K562 (cell line): ENCODE results near the gene RPTOR. TPM values are rescaled to one million over a fixed set of nuclear protein-coding genes. Genes with fewer than 3 reads are reported as not detected.

ENCODE experiments used
- BCL6 ChIP-seq: fragments of 250-450 bp; sonication (Bioruptor Pico); IDR thresholded peaks from 2 replicates; pipeline ENCODE4 v1.4.0; 2020
- CBX3 ChIP-seq, 2 experiments: IDR thresholded peaks; 1 replicate in 1 of 2; 2 replicates in 1 of 2; pipeline ENCODE4 v1.6.1; 2012; ENCODE audit warnings: inconsistent platforms in 2 of 2, low read length in 2 of 2, borderline replicate concordance in 1 of 2, control low read depth in 1 of 2
- GTF2F1 ChIP-seq: IDR thresholded peaks from 2 replicates; pipeline ENCODE4 v1.6.1; 2011; ENCODE audit warnings: low read depth, low read length, improper control_type of control experiment
- KDM4B ChIP-seq, 2 experiments: fragments of 450-650 bp in 1 of 2; sonication (generic) in 1 of 2; IDR thresholded peaks; 2 replicates each; pipeline ENCODE4 v1.6.1; 2016 to 2017; ENCODE audit warnings: borderline replicate concordance in 2 of 2, antibody characterized with exemption in 1 of 2, low read depth in 1 of 2, mild to moderate bottlenecking in 1 of 2
- KDM5B ChIP-seq: fragments of 200-600 bp; sonication (generic); IDR thresholded peaks from 2 replicates; pipeline ENCODE4 v1.6.1; 2012; ENCODE audit warnings: low read depth, mild to moderate bottlenecking, moderate library complexity, low read length, control low read depth, inconsistent platforms; ENCODE audit not compliant: insufficient replicate concordance
- KHSRP ChIP-seq: fragments of 450-650 bp; IDR thresholded peaks from 2 replicates; pipeline ENCODE4 v1.6.1; 2017
- MYBL2 ChIP-seq, 2 experiments: fragments of 450-650 bp in 1 of 2; sonication (generic) in 1 of 2; formaldehyde crosslinking in 1 of 2; IDR thresholded peaks; 2 replicates each; pipeline versions ENCODE4 v1.6.1 to v1.8.1; 2017 to 2022; ENCODE audit warnings: borderline replicate concordance in 1 of 2, inconsistent platforms in 1 of 2, low read depth in 1 of 2, mild to moderate bottlenecking in 1 of 2, missing genetic modification reagents in 1 of 2, moderate library complexity in 1 of 2
- NCOR1 ChIP-seq: fragments of 450-650 bp; IDR thresholded peaks from 2 replicates; pipeline ENCODE4 v1.6.1; 2016; ENCODE audit warnings: mild to moderate bottlenecking, moderate library complexity
- PTTG1 ChIP-seq: fragments of 450-650 bp; IDR thresholded peaks from 2 replicates; pipeline ENCODE4 v1.6.1; 2016; ENCODE audit warnings: low read depth, mild to moderate bottlenecking, missing genetic modification characterization, missing compliant biosample characterization
- ZBTB8A ChIP-seq: fragments of 450-650 bp; IDR thresholded peaks from 2 replicates; pipeline ENCODE4 v1.6.1; 2018; ENCODE audit warnings: mild to moderate bottlenecking, moderate library complexity; ENCODE audit not compliant: partially characterized antibody
- ZEB2 ChIP-seq: fragments of 450-650 bp; IDR thresholded peaks from 2 replicates; pipeline ENCODE4 v1.6.1; 2016
- ZKSCAN1 ChIP-seq: fragments of 150-350 bp; IDR thresholded peaks from 2 replicates; pipeline ENCODE4 v1.6.1; 2016; ENCODE audit warnings: low read depth, low read length
- ZKSCAN3 ChIP-seq: fragments of 250-450 bp; sonication (Bioruptor Pico); IDR thresholded peaks from 2 replicates; pipeline ENCODE4 v1.4.0; 2020
- ZNF431 ChIP-seq: sonication (generic); formaldehyde crosslinking; IDR thresholded peaks from 2 replicates; pipeline ENCODE4 v1.8.0; 2022; ENCODE audit warnings: mild to moderate bottlenecking, missing genetic modification reagents
- polyA plus RNA-seq, 8 experiments: library from polyadenylated mRNA; depleted of rRNA in 4 of 8; stranded (reverse) in 5 of 8; unstranded in 3 of 8; fragments of >200 nt; fragmentation: Nextera tagmentation in 2 of 8; fragmentation: Illumina TruSeq in 1 of 8; extraction: Ambion mirVana in 2 of 8; extraction: Trizol in 1 of 8; gene quantifications; 2 replicates each; pipeline versions ENCODE4 v1.2.1 to v1.2.3, GENCODE V29; 2011 to 2014; ENCODE audit warnings: inconsistent platforms in 1 of 8, missing spikeins in 1 of 8
- total RNA-seq, 7 experiments: library from RNA; depleted of rRNA in 6 of 7; stranded (reverse); fragments of >200 nt in 6 of 7; fragmentation: Illumina TruSeq in 2 of 7; extraction: Trizol in 2 of 7; gene quantifications; 2 replicates each; pipeline versions ENCODE4 v1.2.1 to v1.2.3, GENCODE V29; 2011 to 2021; ENCODE audit warnings: low replicate concordance in 1 of 7
- TF ChIP-seq, protein P1 (sequence below): fragments of 250-450 bp; sonication (Bioruptor Pico); IDR thresholded peaks from 2 replicates; pipeline ENCODE4 v1.8.0; 2022; ENCODE audit warnings: inconsistent platforms, mild to moderate bottlenecking, moderate library complexity, borderline replicate concordance
- TF ChIP-seq, protein P2 (sequence below): fragments of 250-450 bp; sonication (Bioruptor Pico); IDR thresholded peaks from 2 replicates; pipeline ENCODE4 v1.8.0; 2022; ENCODE audit warnings: inconsistent platforms
- TF ChIP-seq, protein P3 (sequence below): fragments of 250-450 bp; sonication (Bioruptor Pico); IDR thresholded peaks from 2 replicates; pipeline ENCODE4 v1.4.0; 2020; ENCODE audit warnings: mild to moderate bottlenecking, moderate library complexity, borderline replicate concordance
- TF ChIP-seq, protein P4 (sequence below): IDR thresholded peaks from 3 replicates; pipeline ENCODE4 v1.6.1; 2011; ENCODE audit warnings: borderline replicate concordance, mild to moderate bottlenecking, moderate library complexity; ENCODE audit not compliant: insufficient read length; ENCODE audit errors: extremely low read depth

Gene RPTOR
- total and polyA plus RNA-seq, 9 of the 15 experiments (the other 6 are each of a cell fraction or from before 2014, with no cell fraction given), result 0.24 to 54.1 (median 10.2) TPM

DNA sequence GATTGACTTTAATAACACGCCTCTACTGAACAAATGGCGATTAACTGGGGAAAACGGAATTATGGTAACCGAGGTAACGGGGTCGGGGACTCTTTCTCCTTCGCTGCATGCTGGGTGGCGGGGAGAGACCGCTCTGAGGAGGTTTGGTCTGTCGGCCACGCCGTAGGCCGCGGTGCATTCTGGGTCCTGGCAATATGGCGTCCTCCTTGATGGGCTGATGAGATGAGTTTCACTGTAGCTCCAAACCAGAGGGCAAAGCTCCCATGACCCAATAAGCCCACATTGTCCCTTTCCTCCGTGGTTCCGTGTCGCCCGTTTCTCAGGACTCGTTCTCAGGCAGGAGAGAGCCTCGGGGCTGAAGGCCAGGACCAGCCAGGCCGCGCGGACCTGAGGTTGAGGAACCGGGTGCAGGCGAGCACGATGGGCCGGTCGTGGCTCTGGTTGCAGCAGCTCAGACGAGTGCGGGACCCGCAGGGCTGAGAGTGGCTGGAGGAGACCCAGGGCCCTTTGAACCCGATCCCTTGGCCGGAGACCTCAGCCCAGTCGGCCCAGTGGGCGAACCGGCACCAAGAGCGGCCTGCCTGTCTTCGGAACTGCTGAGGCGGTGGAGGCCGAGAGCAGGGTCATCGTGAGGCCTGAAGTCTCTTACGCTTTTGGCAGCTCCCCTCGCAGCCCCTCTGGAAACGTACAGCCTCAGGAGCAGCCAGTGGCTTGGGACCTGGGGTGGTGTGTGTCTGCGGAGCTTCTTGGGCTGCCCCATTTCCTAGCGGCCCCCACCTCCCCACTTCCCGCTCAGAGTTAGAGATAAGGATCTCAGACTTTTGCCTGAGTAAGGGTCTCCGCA is at the start of gene RPTOR (continued):
- TF ChIP-seq, protein P1, sequence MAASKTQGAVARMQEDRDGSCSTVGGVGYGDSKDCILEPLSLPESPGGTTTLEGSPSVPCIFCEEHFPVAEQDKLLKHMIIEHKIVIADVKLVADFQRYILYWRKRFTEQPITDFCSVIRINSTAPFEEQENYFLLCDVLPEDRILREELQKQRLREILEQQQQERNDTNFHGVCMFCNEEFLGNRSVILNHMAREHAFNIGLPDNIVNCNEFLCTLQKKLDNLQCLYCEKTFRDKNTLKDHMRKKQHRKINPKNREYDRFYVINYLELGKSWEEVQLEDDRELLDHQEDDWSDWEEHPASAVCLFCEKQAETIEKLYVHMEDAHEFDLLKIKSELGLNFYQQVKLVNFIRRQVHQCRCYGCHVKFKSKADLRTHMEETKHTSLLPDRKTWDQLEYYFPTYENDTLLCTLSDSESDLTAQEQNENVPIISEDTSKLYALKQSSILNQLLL, result no peak
- TF ChIP-seq MYBL2 (IDR thresholded peaks at IDR 0.05; ENCODE audit: low read depth) (no peak), MYBL2 (CRISPR knock-in tag; IDR thresholded peaks at IDR 0.05; ENCODE audit: borderline replicate concordance) (no peak), ZBTB8A (peak; percentile 36), ZEB2 (no peak), ZNF431 (CRISPR knock-in tag) (peak; percentile 74; the same call in 1 of the 2 replicates), GTF2F1 (no peak), CBX3 (IDR thresholded peaks at IDR 0.05; ENCODE audit: borderline replicate concordance in 1 of 2, low read length in 2 of 2) (peak in 1 of 2 experiments; percentile 79; a peak in 2 of 3 replicates), ZKSCAN3 (no peak), NCOR1 (peak; percentile 7; the same call in 1 of the 2 replicates), KHSRP (no peak), KDM5B (peak; percentile 86), BCL6 (CRISPR knock-in tag) (no peak), PTTG1 (no peak), ZKSCAN1 (0 out of 2 replicates have a peak, but pooled peaks have one; percentile 41), KDM4B (IDR thresholded peaks at IDR 0.05; ENCODE audit: borderline replicate concordance in 2 of 2, low read depth in 1 of 2) (0 out of 4 replicates have a peak, but pooled peaks of 1 of the 2 experiments have one; percentile 70)
- TF ChIP-seq, protein P2, sequence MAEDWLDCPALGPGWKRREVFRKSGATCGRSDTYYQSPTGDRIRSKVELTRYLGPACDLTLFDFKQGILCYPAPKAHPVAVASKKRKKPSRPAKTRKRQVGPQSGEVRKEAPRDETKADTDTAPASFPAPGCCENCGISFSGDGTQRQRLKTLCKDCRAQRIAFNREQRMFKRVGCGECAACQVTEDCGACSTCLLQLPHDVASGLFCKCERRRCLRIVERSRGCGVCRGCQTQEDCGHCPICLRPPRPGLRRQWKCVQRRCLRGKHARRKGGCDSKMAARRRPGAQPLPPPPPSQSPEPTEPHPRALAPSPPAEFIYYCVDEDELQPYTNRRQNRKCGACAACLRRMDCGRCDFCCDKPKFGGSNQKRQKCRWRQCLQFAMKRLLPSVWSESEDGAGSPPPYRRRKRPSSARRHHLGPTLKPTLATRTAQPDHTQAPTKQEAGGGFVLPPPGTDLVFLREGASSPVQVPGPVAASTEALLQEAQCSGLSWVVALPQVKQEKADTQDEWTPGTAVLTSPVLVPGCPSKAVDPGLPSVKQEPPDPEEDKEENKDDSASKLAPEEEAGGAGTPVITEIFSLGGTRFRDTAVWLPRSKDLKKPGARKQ (CRISPR knock-in tag), result no peak
- TF ChIP-seq, protein P3, sequence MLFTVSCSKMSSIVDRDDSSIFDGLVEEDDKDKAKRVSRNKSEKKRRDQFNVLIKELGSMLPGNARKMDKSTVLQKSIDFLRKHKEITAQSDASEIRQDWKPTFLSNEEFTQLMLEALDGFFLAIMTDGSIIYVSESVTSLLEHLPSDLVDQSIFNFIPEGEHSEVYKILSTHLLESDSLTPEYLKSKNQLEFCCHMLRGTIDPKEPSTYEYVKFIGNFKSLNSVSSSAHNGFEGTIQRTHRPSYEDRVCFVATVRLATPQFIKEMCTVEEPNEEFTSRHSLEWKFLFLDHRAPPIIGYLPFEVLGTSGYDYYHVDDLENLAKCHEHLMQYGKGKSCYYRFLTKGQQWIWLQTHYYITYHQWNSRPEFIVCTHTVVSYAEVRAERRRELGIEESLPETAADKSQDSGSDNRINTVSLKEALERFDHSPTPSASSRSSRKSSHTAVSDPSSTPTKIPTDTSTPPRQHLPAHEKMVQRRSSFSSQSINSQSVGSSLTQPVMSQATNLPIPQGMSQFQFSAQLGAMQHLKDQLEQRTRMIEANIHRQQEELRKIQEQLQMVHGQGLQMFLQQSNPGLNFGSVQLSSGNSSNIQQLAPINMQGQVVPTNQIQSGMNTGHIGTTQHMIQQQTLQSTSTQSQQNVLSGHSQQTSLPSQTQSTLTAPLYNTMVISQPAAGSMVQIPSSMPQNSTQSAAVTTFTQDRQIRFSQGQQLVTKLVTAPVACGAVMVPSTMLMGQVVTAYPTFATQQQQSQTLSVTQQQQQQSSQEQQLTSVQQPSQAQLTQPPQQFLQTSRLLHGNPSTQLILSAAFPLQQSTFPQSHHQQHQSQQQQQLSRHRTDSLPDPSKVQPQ (CRISPR knock-in tag), result no peak
- TF ChIP-seq, protein P4, sequence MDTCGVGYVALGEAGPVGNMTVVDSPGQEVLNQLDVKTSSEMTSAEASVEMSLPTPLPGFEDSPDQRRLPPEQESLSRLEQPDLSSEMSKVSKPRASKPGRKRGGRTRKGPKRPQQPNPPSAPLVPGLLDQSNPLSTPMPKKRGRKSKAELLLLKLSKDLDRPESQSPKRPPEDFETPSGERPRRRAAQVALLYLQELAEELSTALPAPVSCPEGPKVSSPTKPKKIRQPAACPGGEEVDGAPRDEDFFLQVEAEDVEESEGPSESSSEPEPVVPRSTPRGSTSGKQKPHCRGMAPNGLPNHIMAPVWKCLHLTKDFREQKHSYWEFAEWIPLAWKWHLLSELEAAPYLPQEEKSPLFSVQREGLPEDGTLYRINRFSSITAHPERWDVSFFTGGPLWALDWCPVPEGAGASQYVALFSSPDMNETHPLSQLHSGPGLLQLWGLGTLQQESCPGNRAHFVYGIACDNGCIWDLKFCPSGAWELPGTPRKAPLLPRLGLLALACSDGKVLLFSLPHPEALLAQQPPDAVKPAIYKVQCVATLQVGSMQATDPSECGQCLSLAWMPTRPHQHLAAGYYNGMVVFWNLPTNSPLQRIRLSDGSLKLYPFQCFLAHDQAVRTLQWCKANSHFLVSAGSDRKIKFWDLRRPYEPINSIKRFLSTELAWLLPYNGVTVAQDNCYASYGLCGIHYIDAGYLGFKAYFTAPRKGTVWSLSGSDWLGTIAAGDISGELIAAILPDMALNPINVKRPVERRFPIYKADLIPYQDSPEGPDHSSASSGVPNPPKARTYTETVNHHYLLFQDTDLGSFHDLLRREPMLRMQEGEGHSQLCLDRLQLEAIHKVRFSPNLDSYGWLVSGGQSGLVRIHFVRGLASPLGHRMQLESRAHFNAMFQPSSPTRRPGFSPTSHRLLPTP, result no peak
